Measurements from ENCODE around the gene KREMEN1. TPM values are rescaled to one million over a fixed set of nuclear protein-coding genes. Genes with fewer than 3 reads are reported as not detected.

The KREMEN1 gene
- total and polyA plus RNA-seq, 9 of the 15 experiments (the other 6 are each of a cell fraction or from before 2014, with no cell fraction given): 0.69 to 11.5 (median 4.3) TPM

DNA sequence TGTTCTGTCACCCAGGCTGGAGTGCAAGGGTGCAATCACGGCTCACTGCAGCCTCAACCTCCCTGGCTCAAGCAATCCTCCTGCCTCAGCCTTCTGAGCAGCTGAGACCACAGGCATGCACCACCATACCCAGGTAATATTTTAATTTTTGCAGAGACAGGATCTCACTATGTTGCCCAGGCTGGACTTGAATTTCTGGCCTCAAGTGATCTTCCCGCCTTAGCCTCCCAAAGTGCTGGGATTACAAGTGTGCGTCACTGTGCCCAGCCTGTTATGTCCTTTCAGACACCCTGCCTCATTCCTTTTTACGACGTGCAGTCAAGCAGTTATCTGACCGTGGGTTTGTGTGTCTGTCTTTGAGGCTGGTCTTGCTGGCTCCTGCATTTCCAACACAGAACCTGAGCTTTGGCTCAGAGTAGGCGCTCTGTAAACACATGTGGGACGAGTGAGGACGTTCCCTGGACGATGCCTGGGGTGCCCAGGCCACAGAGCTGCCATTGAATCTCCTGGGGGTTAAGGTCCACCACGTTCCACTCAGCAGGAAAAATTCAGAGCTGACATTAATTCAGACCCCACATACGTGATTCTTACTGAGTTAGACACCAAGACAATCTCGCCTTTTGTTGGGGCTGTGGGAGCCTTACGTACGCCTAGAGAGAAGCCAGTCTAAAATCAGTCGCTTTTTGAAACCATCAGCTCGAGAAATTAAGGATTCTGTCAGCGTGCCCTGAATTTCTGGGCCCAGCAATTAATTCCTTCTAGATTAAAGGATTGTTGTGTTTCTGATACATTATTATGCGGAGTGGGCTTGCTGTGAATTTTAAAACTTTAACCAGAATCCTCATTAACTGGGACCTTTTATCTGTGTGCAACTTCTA, 111.4 kb downstream of the KREMEN1 start:
- in situ Hi-C loops (cut with MboI): no loop called here
- BruUV-seq (replicated peaks): no TSS peak
- no peak overlapping the region for H3K4me2 ChIP-seq (ENCODE audit: insufficient read depth, low read length)

More for the DNA sequence above, 111.4 kb downstream of the KREMEN1 start:
- Histone ChIP-seq H3K27ac (ENCODE audit: extremely low read depth, low read depth, low read length) (no peak overlapping the region), H3K4me1 (replicated peaks in 1 of 2; ENCODE audit: control insufficient read depth in 2 of 2, insufficient read depth in 2 of 2, low read length in 2 of 2) (peaks cover 0 to 5% of the 10 kb centered on the region in 2 experiments; a peak in 2 of 5 replicates), H3K27me3 (ENCODE audit: control insufficient read depth in 2 of 2, insufficient read depth in 2 of 2, low read length in 2 of 2) (no peaks in the 10 kb centered on the region), H3K9me3 (replicated peaks; ENCODE audit: control insufficient read depth, insufficient read depth, low read depth, low read length) (no peaks in the 10 kb centered on the region), H3K79me2 (ENCODE audit: control insufficient read depth, insufficient read depth, low read length) (no peaks in the 10 kb centered on the region), H3K36me3 (ENCODE audit: control insufficient read depth, insufficient read depth, low read length) (no peaks in the 10 kb centered on the region), H2AFZ (ENCODE audit: low read depth, low read length) (no peak overlapping the region), H3K4me3 (no peak overlapping the region), H3K9me1 (ENCODE audit: control insufficient read depth, insufficient read depth, low read length) (no peaks in the 10 kb centered on the region), H4K20me1 (replicated peaks; ENCODE audit: control insufficient read depth, insufficient read depth, low read length) (no peaks in the 10 kb centered on the region), H3K9ac (ENCODE audit: insufficient read depth in 1 of 2, low read depth in 2 of 2, low read length in 2 of 2) (no peak overlapping the region)
- CTCF ChIA-PET (ENCODE audit: low intra/inter-chr PET ratio): no interaction called here
- intact Hi-C loops (cut with micrococcal nuclease): no loop called here
- 59% methylated on average over 19 of the region's 19 CpGs for WGBS (ENCODE audit: insufficient coverage, low coverage, missing lambda C conversion rate)
- ATAC-seq (no peak), DNase-seq (ENCODE audit: extremely low read depth in 1 of 4, low spot score in 3 of 4) (no peak), FAIRE-seq (no peak)
- POLR2A ChIA-PET: interaction anchor here (1.0 to 1.4 kb wide), 3 partner anchors 12 to 71 kb away, joined by 3 to 6 read pairs (median 5); no protein-coding TSS in a partner anchor
- TF ChIP-seq, protein P1, sequence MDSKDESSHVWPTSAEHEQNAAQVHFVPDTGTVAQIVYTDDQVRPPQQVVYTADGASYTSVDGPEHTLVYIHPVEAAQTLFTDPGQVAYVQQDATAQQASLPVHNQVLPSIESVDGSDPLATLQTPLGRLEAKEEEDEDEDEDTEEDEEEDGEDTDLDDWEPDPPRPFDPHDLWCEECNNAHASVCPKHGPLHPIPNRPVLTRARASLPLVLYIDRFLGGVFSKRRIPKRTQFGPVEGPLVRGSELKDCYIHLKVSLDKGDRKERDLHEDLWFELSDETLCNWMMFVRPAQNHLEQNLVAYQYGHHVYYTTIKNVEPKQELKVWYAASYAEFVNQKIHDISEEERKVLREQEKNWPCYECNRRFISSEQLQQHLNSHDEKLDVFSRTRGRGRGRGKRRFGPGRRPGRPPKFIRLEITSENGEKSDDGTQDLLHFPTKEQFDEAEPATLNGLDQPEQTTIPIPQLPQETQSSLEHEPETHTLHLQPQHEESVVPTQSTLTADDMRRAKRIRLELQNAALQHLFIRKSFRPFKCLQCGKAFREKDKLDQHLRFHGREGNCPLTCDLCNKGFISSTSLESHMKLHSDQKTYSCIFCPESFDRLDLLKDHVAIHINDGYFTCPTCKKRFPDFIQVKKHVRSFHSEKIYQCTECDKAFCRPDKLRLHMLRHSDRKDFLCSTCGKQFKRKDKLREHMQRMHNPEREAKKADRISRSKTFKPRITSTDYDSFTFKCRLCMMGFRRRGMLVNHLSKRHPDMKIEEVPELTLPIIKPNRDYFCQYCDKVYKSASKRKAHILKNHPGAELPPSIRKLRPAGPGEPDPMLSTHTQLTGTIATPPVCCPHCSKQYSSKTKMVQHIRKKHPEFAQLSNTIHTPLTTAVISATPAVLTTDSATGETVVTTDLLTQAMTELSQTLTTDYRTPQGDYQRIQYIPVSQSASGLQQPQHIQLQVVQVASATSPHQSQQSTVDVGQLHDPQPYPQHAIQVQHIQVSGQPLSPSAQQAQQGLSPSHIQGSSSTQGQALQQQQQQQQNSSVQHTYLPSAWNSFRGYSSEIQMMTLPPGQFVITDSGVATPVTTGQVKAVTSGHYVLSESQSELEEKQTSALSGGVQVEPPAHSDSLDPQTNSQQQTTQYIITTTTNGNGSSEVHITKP (IDR thresholded peaks at IDR 0.05; ENCODE audit: partially characterized antibody): no peak
- TF ChIP-seq ZNF121 (CRISPR knock-in tag; conservative IDR thresholded peaks at IDR 0.05): peak; percentile 37; the same call in 1 of the 2 replicates
- TF ChIP-seq, protein P2, sequence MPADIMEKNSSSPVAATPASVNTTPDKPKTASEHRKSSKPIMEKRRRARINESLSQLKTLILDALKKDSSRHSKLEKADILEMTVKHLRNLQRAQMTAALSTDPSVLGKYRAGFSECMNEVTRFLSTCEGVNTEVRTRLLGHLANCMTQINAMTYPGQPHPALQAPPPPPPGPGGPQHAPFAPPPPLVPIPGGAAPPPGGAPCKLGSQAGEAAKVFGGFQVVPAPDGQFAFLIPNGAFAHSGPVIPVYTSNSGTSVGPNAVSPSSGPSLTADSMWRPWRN (IDR thresholded peaks at IDR 0.05; ENCODE audit: low read depth): no peak
